CD4-positive, alpha-beta T cell treated with Interleukin-21 for 1 hour (primary cell): ENCODE results near the gene PCDHA2.
"Not testable (repeated sequence)": the region's sequence is repeated elsewhere in the genome, so short reads cannot be mapped to it uniquely, and the experiment has no call there.

Experiments
- DNase-seq: peaks from one replicate; pipeline ENCODE4 v3.0.0-alpha.2; 2020

PCDHA2 gene

GRCh38 chr5:140794595-140795258 is at the start of gene PCDHA2:
TSS of gene PCDHA2 (plus strand) at chr5:140794852.
- no peak for DNase-seq

GRCh38 chr5:140753561-140753960 is 41.1 kb upstream of the PCDHA2 start:
- no peak for DNase-seq

GRCh38 chr5:140764177-140764973 is 30.3 kb upstream of the PCDHA2 start:
- DNase-seq: no peak

GRCh38 chr5:140767444-140767843 is 27.2 kb upstream of the PCDHA2 start:
- no peak for DNase-seq

GRCh38 chr5:140780512-140780911 is 14.1 kb upstream of the PCDHA2 start:
- DNase-seq: no peak

- no peak for DNase-seq
Observed at GRCh38 chr5:140785905-140786686, 8.6 kb upstream of the PCDHA2 start, which contains the start of gene PCDHA1. TSS of gene PCDHA1 (plus strand) at chr5:140786140.

GRCh38 chr5:140787422-140787821 is 7.2 kb upstream of the PCDHA2 start:
- DNase-seq: not testable (repeated sequence)

GRCh38 chr5:140787849-140788504 is 6.7 kb upstream of the PCDHA2 start:
- DNase-seq: not testable (repeated sequence)

- no peak for DNase-seq
Observed at GRCh38 chr5:140791089-140791488, 3.6 kb upstream of the PCDHA2 start.

GRCh38 chr5:140795259-140795641 is 598 bp downstream of the PCDHA2 start:
- DNase-seq: no peak

GRCh38 chr5:140796072-140796717 is 1.5 kb downstream of the PCDHA2 start:
- not testable (repeated sequence) for DNase-seq

GRCh38 chr5:140796718-140797095 is 2.1 kb downstream of the PCDHA2 start:
- no peak for DNase-seq

GRCh38 chr5:140800816-140801493 is 6.3 kb downstream of the PCDHA2 start, which contains the start of gene PCDHA3:
TSS of gene PCDHA3 (plus strand) at chr5:140801057.
- DNase-seq: no peak

GRCh38 chr5:140801494-140801841 is 6.8 kb downstream of the PCDHA2 start:
- no peak for DNase-seq

- DNase-seq: not testable (repeated sequence)
Observed at GRCh38 chr5:140802381-140802780, 7.7 kb downstream of the PCDHA2 start.

- DNase-seq: no peak
Observed at GRCh38 chr5:140802781-140803271, 8.2 kb downstream of the PCDHA2 start.

- DNase-seq: no peak
Observed at GRCh38 chr5:140806834-140807775, 12.5 kb downstream of the PCDHA2 start, which contains the start of gene PCDHA4. TSS of gene PCDHA4 (plus strand) at chr5:140807068.

- not testable (repeated sequence) for DNase-seq
Observed at GRCh38 chr5:140808241-140808888, 13.7 kb downstream of the PCDHA2 start.

GRCh38 chr5:140808889-140809291 is 14.2 kb downstream of the PCDHA2 start:
- DNase-seq: no peak
